CD4-positive, alpha-beta T cell treated with Interleukin-1 beta for 1 hour (primary cell): ENCODE results near the gene TLR10.
"Not testable (repeated sequence)": the region's sequence is repeated elsewhere in the genome, so short reads cannot be mapped to it uniquely, and the experiment has no call there.

Source experiments
- DNase-seq, 2 donors: peaks; one replicate each; pipeline ENCODE4 v3.0.0-alpha.2; 2020 to 2022

The TLR10 gene

GRCh38 chr4:38802561-38803355, 20.0 kb upstream of the TLR10 start:
- DNase-seq, result no peak

GRCh38 chr4:38800961-38801450, 18.2 kb upstream of the TLR10 start:
- no peak for DNase-seq

- no peak for DNase-seq
Observed at GRCh38 chr4:38800366-38800765, 17.6 kb upstream of the TLR10 start.

- DNase-seq, result no peak
Observed at GRCh38 chr4:38795087-38795486, 12.3 kb upstream of the TLR10 start.

- DNase-seq, result no peak
Observed at GRCh38 chr4:38794051-38794450, 11.3 kb upstream of the TLR10 start.

GRCh38 chr4:38791010-38791409, 8.2 kb upstream of the TLR10 start:
- DNase-seq, result no peak

GRCh38 chr4:38788317-38788716, 5.5 kb upstream of the TLR10 start:
- no peak for DNase-seq

GRCh38 chr4:38787693-38788092, 4.9 kb upstream of the TLR10 start:
- no peak for DNase-seq

- peak; percentile 12 to 52 for DNase-seq
Observed at GRCh38 chr4:38785901-38786402, 3.2 kb upstream of the TLR10 start.

- DNase-seq, result no peak
Observed at GRCh38 chr4:38785041-38785790, 2.4 kb upstream of the TLR10 start.

GRCh38 chr4:38784141-38784540, 1.4 kb upstream of the TLR10 start:
- DNase-seq, result no peak

- no peak for DNase-seq
Observed at GRCh38 chr4:38783109-38783460, 295 bp upstream of the TLR10 start.

- DNase-seq, result no peak
Observed at GRCh38 chr4:38781854-38782261, 932 bp downstream of the TLR10 start.

- DNase-seq, result peak in 1 of 2 donors; percentile 36
Observed at GRCh38 chr4:38780833-38781484, 1.8 kb downstream of the TLR10 start.

- DNase-seq, result no peak
Observed at GRCh38 chr4:38779790-38780189, 3.0 kb downstream of the TLR10 start.

GRCh38 chr4:38777925-38778324, 4.9 kb downstream of the TLR10 start:
- not testable (repeated sequence) for DNase-seq

GRCh38 chr4:38775326-38775725, 7.5 kb downstream of the TLR10 start:
- DNase-seq, result no peak

GRCh38 chr4:38774181-38774955, 8.4 kb downstream of the TLR10 start:
- DNase-seq, result no peak

- DNase-seq, result not testable (repeated sequence)
Observed at GRCh38 chr4:38770281-38770680, 12.5 kb downstream of the TLR10 start.

GRCh38 chr4:38769857-38770256, 12.9 kb downstream of the TLR10 start:
- DNase-seq, result no peak

GRCh38 chr4:38769441-38769840, 13.3 kb downstream of the TLR10 start:
- no peak for DNase-seq

- no peak for DNase-seq
Observed at GRCh38 chr4:38768968-38769394, 13.8 kb downstream of the TLR10 start.

GRCh38 chr4:38766940-38767339, 15.8 kb downstream of the TLR10 start:
- DNase-seq, result not testable (repeated sequence)
